GM12878 (cell line): ENCODE results near the gene HOXD12. TPM values are rescaled to one million over a fixed set of nuclear protein-coding genes. Genes with fewer than 3 reads are reported as not detected.

ENCODE experiments used
- ATAC-seq: fragments of 200-7000 bp; cut with Tn5 transposase; 3 replicates; pipeline ENCODE4 v1.9.1; 2020; ENCODE audit warnings: mild to moderate bottlenecking, moderate library complexity
- BruUV-seq: library from RNA; stranded (reverse); fragments of 400-500 nt; replicated peaks from 2 replicates; lab custom pipeline; 2021; lab: Mats Ljungman, UMichigan
- CTCF ChIA-PET: fragments of 300-600 bp; sonication (Branson Sonifier 250); formaldehyde crosslinking; extraction: SDS; loops from one replicate; lab custom pipeline; 2021; ENCODE audit warnings: inconsistent platforms; lab: Yijun Ruan, JAX
- POLR2A ChIA-PET: fragments of 350-600 bp; formaldehyde crosslinking; extraction: SDS; loops from one replicate; lab custom pipeline; 2021; ENCODE audit warnings: inconsistent platforms; lab: Charles Lee
- RAD21 ChIA-PET: fragments of 300-600 bp; sonication (Branson Sonifier 250); formaldehyde crosslinking; loops from one replicate; lab custom pipeline; 2023; ENCODE audit warnings: antibody characterized with exemption; ENCODE audit not compliant: unreplicated experiment; lab: Charles Lee
- SMC1A ChIA-PET: fragments of 300-600 bp; sonication (Branson Sonifier 250); formaldehyde crosslinking; loops from one replicate; lab custom pipeline; 2023; ENCODE audit not compliant: unreplicated experiment, uncharacterized antibody; lab: Charles Lee
- DNase-seq: peaks from one replicate; pipeline ENCODE4 v3.0.0-alpha.2; 2011; ENCODE audit warnings: low read depth, low spot score
- FAIRE-seq: peaks from 3 replicates; lab custom pipeline; 2011; peaks lifted over from hg19 to GRCh38; lab: Jason Lieb, UNC
- H2AFZ ChIP-seq: 2 replicates; pipeline ENCODE4 v1.6.0; 2011; ENCODE audit warnings: low read depth, low read length, control low read depth; ENCODE audit not compliant: control insufficient read depth
- H3K27ac ChIP-seq: 2 replicates; pipeline ENCODE4 v1.5.1; 2011; ENCODE audit warnings: control low read depth; ENCODE audit not compliant: control insufficient read depth, insufficient read depth
- H3K27me3 ChIP-seq, 2 experiments: replicated peaks in 1 of 2; 2 replicates each; pipeline versions ENCODE4 v1.6.0 to v1.6.1; 2011; ENCODE audit warnings: low read length in 1 of 2; ENCODE audit not compliant: control insufficient read depth in 2 of 2, insufficient read depth in 2 of 2
- H3K36me3 ChIP-seq, 2 experiments: 2 replicates each; pipeline ENCODE4 v1.5.1; 2011; ENCODE audit warnings: low read length in 1 of 2; ENCODE audit not compliant: control insufficient read depth in 2 of 2, insufficient read depth in 2 of 2
- H3K4me1 ChIP-seq: 2 replicates; pipeline ENCODE4 v1.6.1; 2011; ENCODE audit warnings: mild to moderate bottlenecking, low read length, moderate library complexity, mixed read lengths; ENCODE audit not compliant: control insufficient read depth, insufficient read depth
- H3K4me2 ChIP-seq: 2 replicates; pipeline ENCODE4 v1.6.0; 2011; ENCODE audit warnings: control low read depth; ENCODE audit not compliant: control insufficient read depth, insufficient read depth
- H3K4me3 ChIP-seq: fragments of 200-600 bp; sonication (generic); 2 replicates; pipeline ENCODE4 v1.5.1; 2016
- H3K79me2 ChIP-seq: 2 replicates; pipeline ENCODE4 v1.6.0; 2011; ENCODE audit warnings: low read length; ENCODE audit not compliant: control insufficient read depth, insufficient read depth
- H3K9ac ChIP-seq: 2 replicates; pipeline ENCODE4 v1.8.0; 2011; ENCODE audit warnings: low read length, control low read depth, mixed read lengths; ENCODE audit not compliant: control insufficient read depth, insufficient read depth
- H3K9me3 ChIP-seq: replicated peaks from 3 replicates; pipeline ENCODE4 v1.5.1; 2011; ENCODE audit warnings: mild to moderate bottlenecking, low read length; ENCODE audit not compliant: control insufficient read depth, insufficient read depth
- H4K20me1 ChIP-seq: 2 replicates; pipeline ENCODE4 v1.6.0; 2011; ENCODE audit not compliant: control insufficient read depth, insufficient read depth
- BMI1 ChIP-seq: fragments of 450-650 bp; IDR thresholded peaks from 2 replicates; pipeline ENCODE4 v1.6.1; 2016; ENCODE audit warnings: mild to moderate bottlenecking, moderate library complexity, borderline replicate concordance
- CBFB ChIP-seq: IDR thresholded peaks from 2 replicates; pipeline ENCODE4 v1.6.1; 2016; ENCODE audit warnings: antibody characterized with exemption, low read depth
- CBX3 ChIP-seq: fragments of 200-600 bp; sonication (generic); IDR thresholded peaks from 2 replicates; pipeline ENCODE4 v1.6.1; 2016; ENCODE audit warnings: low read depth, borderline replicate concordance
- FOS ChIP-seq: IDR thresholded peaks from 3 replicates; pipeline ENCODE4 v1.6.1; 2011; ENCODE audit warnings: borderline replicate concordance; ENCODE audit not compliant: insufficient read length; ENCODE audit errors: extremely low read depth
- SMARCA5 ChIP-seq: fragments of 450-650 bp; IDR thresholded peaks from 2 replicates; pipeline ENCODE4 v1.6.1; 2017; ENCODE audit warnings: mild to moderate bottlenecking
- TCF12 ChIP-seq: IDR thresholded peaks from 2 replicates; pipeline ENCODE4 v1.6.1; 2011; ENCODE audit warnings: low read depth, mild to moderate bottlenecking, low read length
- WGBS: methylation state at CpG from one replicate; pipeline ENCODE4 v1.1.6; 2016; ENCODE audit warnings: low lambda C conversion rate; ENCODE audit not compliant: insufficient replicate concordance, insufficient coverage; ENCODE audit errors: missing lambda C conversion rate; 5-methylcytosine and 5-hydroxymethylcytosine counted together
- in situ Hi-C: fragments of 300-500 bp; cut with MboI; formaldehyde crosslinking; loops from 9 replicates; pipeline ENCODE4 v1.14.3; 2018; ENCODE audit warnings: mixed read lengths
- intact Hi-C: fragments of 100-400 bp; cut with micrococcal nuclease; formaldehyde crosslinking; loops from one replicate; pipeline ENCODE4 v1.14.2; 2022; ENCODE audit not compliant: unreplicated experiment
- polyA plus RNA-seq, 11 experiments: library from polyadenylated mRNA; depleted of rRNA in 4 of 11; unstranded in 6 of 11; stranded (reverse) in 5 of 11; fragments of >200 nt; fragmentation: Nextera tagmentation in 4 of 11; fragmentation: Illumina TruSeq in 1 of 11; extraction: Ambion mirVana in 4 of 11; extraction: Trizol in 1 of 11; gene quantifications; 1 replicate in 1 of 11; 2 replicates in 10 of 11; pipeline versions ENCODE4 v1.2.1 to v1.2.3, GENCODE V29; 2011 to 2016; ENCODE audit warnings: inconsistent platforms in 2 of 11, missing spikeins in 2 of 11, low read depth in 1 of 11
- total RNA-seq, 4 experiments: library from RNA; depleted of rRNA in 3 of 4; stranded (reverse); fragments of >200 nt in 3 of 4; fragmentation: Illumina TruSeq in 1 of 4; extraction: Trizol in 1 of 4; gene quantifications; 2 replicates each; pipeline versions ENCODE4 v1.2.1 to v1.2.3, GENCODE V29; 2013 to 2021

The HOXD12 gene
- total and polyA plus RNA-seq, 10 of the 15 experiments (the other 5 are each of a cell fraction or from before 2014, with no cell fraction given) = not detected

- ATAC-seq = no peak
- Histone ChIP-seq H3K4me3 (no peak overlapping the region), H2AFZ (no peak overlapping the region), H3K4me1 (no peaks in the 10 kb centered on the region), H3K36me3 (no peaks in the 10 kb centered on the region), H4K20me1 (no peaks in the 10 kb centered on the region), H3K4me2 (no peak overlapping the region), H3K79me2 (no peaks in the 10 kb centered on the region), H3K27me3 (peaks cover 14 to 39% of the 10 kb centered on the region in 2 experiments), H3K9ac (no peak overlapping the region), H3K27ac (no peak overlapping the region), H3K9me3 (peaks cover 3% of the 10 kb centered on the region; the same call in 1 of the 3 replicates)
- CTCF ChIA-PET = interaction anchor here (0.5 to 2.5 kb wide), 20 partner anchors 8 to 1727 kb away, joined by 3 to 12 read pairs (median 4); no protein-coding TSS in a partner anchor
- no peak for FAIRE-seq
- POLR2A ChIA-PET = interaction anchor here (0.9 kb wide), 1 partner anchor 1051 kb away, joined by 3 read pairs; no protein-coding TSS in a partner anchor
- no peak for DNase-seq
- in situ Hi-C loops = no loop called here
- intact Hi-C loops = no loop called here
- WGBS = 11% methylated on average over 7 of the region's 7 CpGs
- RAD21 ChIA-PET = interaction anchor here (0.9 to 1.1 kb wide), 2 partner anchors 344 to 1032 kb away, joined by 3 read pairs; no protein-coding TSS in a partner anchor
- BruUV-seq = no TSS peak
- TF ChIP-seq FOS (no peak), SMARCA5 (no peak), BMI1 (peak; percentile 67; the same call in 1 of the 2 replicates), CBX3 (no peak), CBFB (no peak), TCF12 (no peak)
- SMC1A ChIA-PET = interaction anchor here (0.6 to 2.0 kb wide), 5 partner anchors 16 to 712 kb away, joined by 3 to 7 read pairs (median 3); no protein-coding TSS in a partner anchor
Observed at GRCh38 chr2:176110415-176111308, 11.1 kb downstream of the HOXD12 start.
